GM21737 (cell line): ENCODE data around the gene KAT6B.

Source experiments
- ATAC-seq: cut with Tn5 transposase; IDR thresholded peaks from one replicate; pipeline ENCODE4 v1.9.1; 2021; ENCODE audit warnings: mild to moderate bottlenecking, moderate library complexity; ENCODE audit not compliant: unreplicated experiment

Gene KAT6B

GRCh38 chr10:75008952-75009351 is 182.6 kb downstream of the KAT6B start:
- ATAC-seq = no peak

DNA sequence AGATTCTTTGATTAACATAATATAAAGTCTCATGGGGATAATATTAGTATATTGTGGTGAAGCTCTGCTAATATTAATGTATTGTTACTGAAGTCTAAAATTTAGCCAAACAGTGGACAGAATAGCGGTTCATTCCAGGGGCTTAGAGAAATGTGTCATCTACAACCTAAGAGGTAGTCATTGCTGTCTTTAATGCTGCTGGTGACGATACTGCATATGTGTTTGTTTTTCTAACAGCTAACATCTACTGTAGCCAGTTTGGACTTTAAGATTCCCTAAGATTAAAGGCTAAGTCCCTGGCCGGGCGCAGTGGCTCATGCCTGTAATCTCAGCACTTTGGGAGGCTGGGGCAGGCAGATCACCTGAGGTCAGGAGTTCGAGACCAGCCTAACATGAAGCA is 183.0 kb downstream of the KAT6B start:
- no peak for ATAC-seq

DNA sequence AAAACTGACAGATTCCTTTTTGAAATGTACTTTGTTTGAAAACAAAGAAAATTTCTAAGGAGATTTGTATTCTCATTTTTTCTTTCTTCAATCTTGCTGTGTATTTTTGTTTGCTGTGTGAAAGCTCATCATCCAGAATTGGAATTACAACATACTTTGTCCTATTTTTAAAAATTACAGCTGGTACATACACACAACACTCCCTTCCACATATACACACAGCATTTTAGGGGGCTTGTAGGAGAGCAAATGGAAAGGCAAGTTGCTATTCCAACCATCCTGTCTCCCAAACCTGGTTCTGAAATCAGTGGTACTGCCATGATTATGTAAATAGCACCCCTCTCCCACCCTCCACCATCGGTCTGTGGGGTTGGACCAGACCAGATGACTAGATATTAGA is 184.0 kb downstream of the KAT6B start:
- ATAC-seq = no peak

DNA sequence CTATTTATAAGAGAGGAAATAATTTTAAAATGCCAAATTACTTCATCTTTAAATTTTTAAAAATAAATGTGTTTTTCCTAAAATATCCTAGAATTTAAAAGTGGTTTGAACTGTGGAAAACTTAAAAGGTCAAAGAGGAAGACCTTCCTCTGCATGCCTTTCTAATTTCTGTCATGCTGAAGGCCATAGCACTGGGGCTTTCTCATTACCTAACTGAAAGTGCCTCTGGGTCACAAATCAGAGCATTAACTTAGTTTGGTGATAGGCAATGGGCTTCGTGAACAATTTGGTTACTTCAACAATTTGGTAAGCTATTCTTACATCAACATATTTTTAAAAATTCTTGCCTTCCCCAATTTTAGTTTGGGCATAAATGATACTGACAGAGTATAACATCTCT is 184.8 kb downstream of the KAT6B start:
- ATAC-seq = no peak

GRCh38 chr10:75012471-75012870 is 186.1 kb downstream of the KAT6B start:
- no peak for ATAC-seq

DNA sequence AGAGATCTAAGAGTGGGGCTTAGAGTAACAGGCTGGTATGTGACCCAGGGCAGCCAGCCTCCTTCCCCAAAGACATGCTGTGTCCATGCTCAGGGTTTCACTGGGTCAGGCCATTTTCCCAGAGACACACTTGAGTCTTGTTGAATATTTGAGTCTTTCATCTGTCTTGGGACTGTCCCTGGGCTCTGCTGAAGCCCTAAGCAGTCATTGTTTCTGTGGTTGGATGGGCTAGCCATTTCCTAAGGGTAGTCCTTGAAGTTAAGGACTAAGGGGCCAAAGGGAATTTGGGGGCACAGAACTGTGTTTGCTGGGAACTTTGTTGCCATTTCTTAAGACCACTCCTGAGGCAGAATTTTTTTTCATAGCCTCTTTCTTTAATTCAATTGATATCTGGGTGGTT is 186.6 kb downstream of the KAT6B start:
- ATAC-seq = no peak

DNA sequence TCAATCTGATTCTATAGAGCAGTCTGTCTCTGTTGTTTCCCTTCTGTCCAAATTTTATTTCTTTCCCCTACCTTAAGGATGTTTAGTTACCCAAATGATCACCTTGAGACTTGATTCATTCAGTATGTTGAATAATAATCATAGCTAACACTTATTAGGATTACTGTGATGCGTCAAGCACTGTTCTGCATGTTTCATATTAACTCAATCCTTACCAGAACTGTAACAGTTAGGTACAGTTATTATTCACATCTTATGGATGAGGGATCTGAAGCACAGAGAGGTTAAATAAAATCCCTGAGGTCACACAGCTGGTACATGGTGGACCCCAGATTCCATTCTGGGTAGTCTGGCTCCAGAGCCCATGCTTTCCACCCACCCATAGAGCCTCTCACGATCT is 187.1 kb downstream of the KAT6B start:
- no peak for ATAC-seq

DNA sequence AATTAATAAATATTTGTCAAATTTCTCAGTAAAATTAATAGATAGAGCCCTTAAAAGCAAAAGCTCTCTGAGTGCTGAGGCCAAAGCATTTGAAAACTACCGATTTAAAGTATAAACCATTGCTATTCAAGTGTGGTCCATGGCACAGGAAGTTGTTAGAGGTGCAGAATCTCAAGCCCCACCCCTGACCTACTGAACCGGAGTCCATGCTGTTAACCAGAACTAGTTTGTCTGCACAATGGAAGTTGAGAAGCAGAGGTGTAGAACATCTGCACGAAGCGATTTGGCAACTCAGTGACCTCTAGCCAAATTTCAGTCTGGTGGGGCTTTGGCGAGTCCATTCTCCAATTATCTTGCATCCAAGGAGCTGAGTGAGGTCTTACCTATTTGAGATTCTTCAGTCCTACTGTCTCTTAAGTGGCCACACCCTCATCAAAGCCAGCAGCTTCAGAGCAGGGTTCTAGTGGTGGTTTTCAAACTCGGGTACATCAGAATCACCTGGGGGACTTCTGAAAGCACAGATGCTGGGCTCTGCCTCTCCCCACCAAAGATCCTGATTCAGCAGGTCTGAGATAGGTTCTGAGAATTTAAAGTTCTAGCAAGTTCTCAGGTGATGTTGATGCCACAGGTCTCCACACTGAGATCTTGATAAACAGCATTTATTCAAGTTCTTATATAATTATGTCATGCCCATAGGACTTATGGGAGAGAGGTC is 188.3 kb downstream of the KAT6B start:
- ATAC-seq = no peak

- no peak for ATAC-seq
Observed at GRCh38 chr10:75015442-75015841, 189.0 kb downstream of the KAT6B start.

DNA sequence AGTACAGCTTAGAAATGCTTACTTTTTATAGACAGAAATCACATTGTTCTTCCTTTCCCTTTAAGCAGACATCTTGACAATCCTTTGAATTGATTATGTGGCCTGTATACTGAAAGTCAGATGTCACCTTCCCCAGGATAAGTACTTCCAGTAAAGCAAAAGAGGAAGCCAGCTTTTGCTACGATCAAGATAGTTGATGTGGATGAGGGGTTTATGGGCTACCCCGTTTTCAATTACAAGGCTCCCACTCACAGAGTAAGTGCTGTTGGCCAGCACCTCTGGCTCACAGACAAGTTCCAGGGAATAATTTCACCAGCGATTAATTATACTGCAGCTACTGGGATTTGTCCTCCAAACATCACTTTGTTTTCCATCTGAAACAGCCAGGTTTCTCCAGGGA is 189.9 kb downstream of the KAT6B start:
- ATAC-seq = no peak

DNA sequence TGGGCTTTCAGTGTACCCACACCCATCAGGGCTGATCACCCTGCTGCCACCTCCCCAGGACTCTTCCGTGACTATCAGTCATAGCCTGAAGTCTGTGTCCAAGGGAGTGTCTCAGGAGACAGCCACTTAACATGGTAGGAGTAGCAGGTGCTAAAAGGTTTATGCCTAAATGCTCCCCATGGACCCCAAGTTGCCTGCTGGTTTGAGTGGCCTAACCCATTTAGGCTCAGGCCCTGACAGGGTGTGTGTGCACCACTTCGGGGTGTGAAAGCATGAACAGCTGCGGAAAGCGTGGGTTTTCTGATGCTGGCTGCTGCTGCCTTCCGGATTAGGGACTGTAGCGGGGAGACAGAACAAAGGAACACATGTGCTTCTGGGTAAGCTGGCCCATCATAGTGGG is 191.9 kb downstream of the KAT6B start:
- ATAC-seq = no peak

DNA sequence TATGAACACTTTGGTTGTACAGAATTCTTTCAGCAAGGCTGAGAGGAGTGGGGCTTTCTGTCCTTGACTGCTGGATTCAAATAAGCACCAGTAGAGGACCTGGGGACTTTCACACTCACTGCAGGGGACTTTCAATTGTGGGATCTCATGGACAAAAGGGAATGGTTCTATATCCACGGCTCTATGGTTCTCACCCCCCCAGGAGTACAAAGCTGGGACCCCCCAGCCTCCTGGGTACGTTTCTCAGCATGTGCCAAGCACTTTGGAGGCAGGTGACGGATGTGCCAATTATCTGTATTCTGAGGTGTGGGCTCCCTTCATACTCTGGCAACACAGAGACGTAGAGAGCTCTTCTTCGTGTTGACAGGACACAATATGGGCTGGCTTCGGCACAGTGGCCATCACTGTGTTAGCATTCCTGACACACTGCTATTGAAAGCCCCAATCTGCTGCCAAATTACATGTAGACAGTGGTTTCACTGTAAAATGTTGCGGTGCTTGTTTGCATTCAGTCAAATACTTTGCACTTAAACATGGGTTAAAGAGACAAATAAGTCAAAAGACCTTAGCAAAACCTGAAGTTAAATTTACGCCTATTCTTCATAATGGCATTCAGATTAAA is 192.4 kb downstream of the KAT6B start:
- no peak for ATAC-seq

DNA sequence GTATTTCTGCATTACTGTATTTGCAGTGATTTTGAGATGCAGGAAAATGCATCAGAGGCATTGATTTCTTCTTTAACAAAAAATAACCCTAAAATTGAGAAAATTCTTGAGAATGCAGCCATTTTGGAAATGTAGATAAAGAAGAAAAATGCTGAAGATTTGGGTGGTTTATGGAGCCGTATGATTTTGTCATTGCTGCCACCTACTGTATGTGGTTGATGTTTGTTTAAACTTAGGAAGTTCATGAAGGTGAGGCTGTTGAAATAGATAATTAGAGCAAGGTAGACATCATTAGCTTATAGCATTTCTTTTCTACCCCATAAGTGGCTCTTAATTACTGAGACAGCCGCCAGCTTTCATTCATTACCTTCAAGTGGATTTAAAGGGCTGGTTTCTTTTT is 193.0 kb downstream of the KAT6B start:
- ATAC-seq = no peak

GRCh38 chr10:75020168-75020567 is 193.8 kb downstream of the KAT6B start:
- ATAC-seq = no peak

GRCh38 chr10:75021379-75022249 is 195.2 kb downstream of the KAT6B start:
- ATAC-seq = no peak

GRCh38 chr10:75023074-75023473 is 196.7 kb downstream of the KAT6B start:
- ATAC-seq = no peak

DNA sequence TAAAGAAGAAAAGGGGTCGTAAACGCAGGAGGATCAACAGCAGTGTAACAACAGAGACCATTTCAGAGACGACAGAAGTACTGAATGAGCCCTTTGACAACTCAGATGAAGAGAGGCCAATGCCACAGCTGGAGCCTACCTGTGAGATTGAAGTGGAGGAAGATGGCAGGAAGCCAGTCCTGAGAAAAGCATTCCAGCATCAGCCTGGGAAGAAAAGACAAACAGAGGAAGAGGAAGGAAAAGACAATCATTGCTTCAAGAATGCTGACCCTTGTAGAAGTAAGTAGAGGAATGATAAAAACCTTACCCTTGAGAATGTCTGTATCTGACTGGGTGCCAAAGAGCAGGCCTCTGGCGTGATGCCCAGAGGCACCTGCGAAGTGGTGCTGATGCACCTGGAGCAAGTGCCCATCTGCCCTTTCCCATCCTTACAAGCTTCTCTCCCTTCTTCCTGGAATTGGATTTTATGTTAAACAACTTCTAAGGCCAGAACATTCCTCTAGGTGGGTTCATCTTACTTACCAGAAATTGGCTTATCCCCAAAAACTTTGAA is 198.6 kb downstream of the KAT6B start:
- ATAC-seq = no peak

GRCh38 chr10:75028049-75028448 is 201.6 kb downstream of the KAT6B start:
- no peak for ATAC-seq

- no peak for ATAC-seq
Observed at GRCh38 chr10:75028748-75029147, 202.3 kb downstream of the KAT6B start.

DNA sequence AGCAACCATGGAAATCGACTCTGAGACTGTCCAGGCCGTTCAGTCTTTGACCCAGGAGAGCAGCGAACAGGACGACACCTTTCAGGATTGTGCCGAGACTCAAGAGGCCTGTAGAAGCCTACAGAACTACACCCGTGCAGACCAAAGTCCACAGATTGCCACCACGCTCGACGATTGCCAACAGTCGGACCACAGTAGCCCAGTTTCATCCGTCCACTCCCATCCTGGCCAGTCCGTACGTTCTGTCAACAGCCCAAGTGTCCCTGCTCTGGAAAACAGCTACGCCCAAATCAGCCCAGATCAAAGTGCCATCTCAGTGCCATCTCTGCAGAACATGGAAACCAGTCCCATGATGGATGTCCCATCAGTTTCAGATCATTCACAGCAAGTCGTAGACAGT is 203.0 kb downstream of the KAT6B start:
- ATAC-seq = no peak

- ATAC-seq = no peak
Observed at GRCh38 chr10:75029857-75030256, 203.5 kb downstream of the KAT6B start.

- no peak for ATAC-seq
Observed at GRCh38 chr10:75030371-75030770, 204.0 kb downstream of the KAT6B start.
